HUES6 (cell line): ENCODE data around the gene KDM7A.

Source experiments
- H3K27ac ChIP-seq: 2 replicates; pipeline ENCODE4 v1.7.0; 2013; ENCODE audit warnings: low read depth, mild to moderate bottlenecking, low read length, inconsistent platforms
- H3K27me3 ChIP-seq: 2 replicates; pipeline ENCODE4 v1.6.1; 2013; ENCODE audit warnings: low read length; ENCODE audit not compliant: control insufficient read depth, insufficient read depth
- H3K36me3 ChIP-seq: 2 replicates; pipeline ENCODE4 v1.6.1; 2013; ENCODE audit warnings: low read length; ENCODE audit not compliant: control insufficient read depth, insufficient read depth
- H3K4me1 ChIP-seq: 2 replicates; pipeline ENCODE4 v1.6.1; 2013; ENCODE audit warnings: low read length; ENCODE audit not compliant: control insufficient read depth, insufficient read depth
- H3K4me3 ChIP-seq: 2 replicates; pipeline ENCODE4 v1.5.1; 2013; ENCODE audit warnings: low read depth, low read length
- H3K9ac ChIP-seq: one replicate; pipeline ENCODE4 v1.6.1; 2013; ENCODE audit warnings: mild to moderate bottlenecking, low read length
- H3K9me3 ChIP-seq: 2 replicates; pipeline ENCODE4 v1.6.1; 2013; ENCODE audit warnings: low read depth, low read length; ENCODE audit not compliant: control insufficient read depth, insufficient read depth

KDM7A gene

DNA sequence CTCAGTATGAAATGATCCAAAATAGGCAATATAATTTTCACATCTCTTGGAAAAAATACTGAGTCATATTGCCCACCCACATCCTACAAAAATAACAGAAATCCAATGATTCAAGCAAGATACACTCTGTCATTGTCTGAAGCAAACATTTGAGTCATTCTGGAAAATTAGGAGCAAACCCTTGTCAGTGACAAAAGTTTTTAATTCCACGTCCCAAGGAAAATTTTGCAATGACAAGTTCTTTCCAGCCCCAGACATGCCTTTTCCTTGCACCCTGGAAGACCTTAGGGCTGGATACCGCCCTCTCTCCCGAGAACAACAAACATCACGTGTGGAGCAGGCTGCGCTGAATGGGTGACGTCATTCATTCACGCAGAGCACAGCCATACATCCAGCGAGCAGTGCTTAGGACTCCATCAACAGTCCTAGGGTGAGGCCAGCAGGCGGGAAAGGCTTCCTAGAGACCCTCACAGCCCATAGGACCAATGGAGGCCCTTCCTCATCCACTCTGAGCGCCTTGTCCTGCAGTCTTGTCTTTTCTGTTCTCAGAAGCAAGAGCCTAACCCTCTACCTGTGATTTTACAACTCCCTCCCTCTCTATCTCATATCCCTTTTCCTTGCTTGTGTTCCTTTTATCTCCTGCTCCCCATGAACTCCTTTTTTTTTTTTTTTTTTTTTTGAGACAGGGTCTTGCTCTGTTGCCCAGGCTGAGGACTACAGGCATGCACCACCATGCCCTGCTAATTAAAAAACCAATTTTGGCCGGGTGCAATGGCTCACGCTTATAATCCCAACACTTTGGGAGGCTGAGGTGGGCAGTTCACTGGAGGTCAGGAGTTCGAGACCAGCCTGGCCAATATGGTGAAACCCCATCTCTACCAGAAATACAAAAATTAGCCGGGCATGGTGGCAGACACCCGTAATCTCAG lies 23.5 kb upstream of the KDM7A start:
- Histone ChIP-seq H3K9ac (no peak overlapping the region), H3K9me3 (peaks cover 26% of the 10 kb centered on the region), H3K4me1 (peaks cover 5% of the 10 kb centered on the region), H3K27me3 (no peaks in the 10 kb centered on the region), H3K4me3 (no peak overlapping the region), H3K36me3 (no peaks in the 10 kb centered on the region), H3K27ac (no peak overlapping the region)

DNA sequence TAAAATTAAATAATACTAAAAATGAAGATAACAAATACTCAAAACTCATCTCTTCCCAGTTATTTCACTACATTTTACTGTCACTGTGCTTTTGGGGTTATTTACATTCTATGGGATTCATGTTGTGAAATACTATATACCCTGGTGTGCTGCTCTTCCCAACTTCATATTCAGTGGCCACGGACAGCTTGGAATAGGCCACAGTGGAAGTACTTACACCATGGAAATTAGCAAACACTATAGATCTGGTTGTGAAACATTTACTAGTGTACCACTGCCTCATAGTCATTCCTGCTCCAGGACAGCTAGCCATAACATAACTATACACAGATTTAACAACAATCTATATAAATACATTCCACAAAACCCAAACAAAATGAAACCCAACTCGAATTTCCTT lies 21.2 kb upstream of the KDM7A start:
- H3K36me3 ChIP-seq, result no peaks in the 10 kb centered on the region

DNA sequence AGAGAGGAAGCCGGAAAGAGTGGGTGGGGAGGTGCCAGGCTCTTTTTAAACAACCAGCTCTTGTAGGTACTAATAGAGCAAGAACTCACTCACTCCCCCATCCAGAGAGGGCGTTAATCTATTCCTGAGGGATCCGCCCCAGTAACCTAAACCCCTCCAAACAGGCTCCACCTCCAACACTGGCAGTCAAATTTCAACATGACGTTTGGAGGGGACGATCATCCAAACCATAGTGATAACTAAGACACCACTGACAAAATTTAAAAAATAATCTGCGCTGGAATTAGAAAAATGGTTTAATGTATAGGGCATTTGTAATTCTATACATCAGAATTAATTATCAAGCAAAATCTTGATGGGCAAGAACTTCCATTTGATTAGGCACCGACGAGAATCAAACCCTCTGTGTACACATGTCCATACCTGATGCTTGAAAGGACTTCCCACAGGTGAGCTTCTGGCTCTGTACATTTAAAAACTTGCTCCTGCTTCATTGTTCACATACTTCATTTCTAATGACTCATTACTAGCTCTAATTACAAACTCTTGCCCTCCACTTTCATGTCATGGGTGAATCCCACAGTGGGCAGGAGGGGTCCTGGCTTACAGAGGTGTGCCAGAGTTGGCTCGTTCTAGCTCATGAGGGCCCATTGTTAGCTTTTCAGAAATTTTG lies 20.6 kb upstream of the KDM7A start:
- 0 out of 2 replicates have a peak, but pooled peaks cover 1% of the 10 kb centered on the region for H3K4me1 ChIP-seq
- H3K9me3 ChIP-seq, result peaks cover 7% of the 10 kb centered on the region; the same call in 1 of the 2 replicates
- no peaks in the 10 kb centered on the region for H3K27me3 ChIP-seq
- H3K27ac ChIP-seq, result no peak overlapping the region
- H3K4me3 ChIP-seq, result no peak overlapping the region
- H3K9ac ChIP-seq, result no peak overlapping the region
- H3K36me3 ChIP-seq, result no peaks in the 10 kb centered on the region

More for the DNA sequence above, 21.2 kb upstream of the KDM7A start:
- H3K27me3 ChIP-seq, result no peaks in the 10 kb centered on the region
- H3K9me3 ChIP-seq, result peaks cover 13% of the 10 kb centered on the region; the same call in 1 of the 2 replicates
- H3K4me1 ChIP-seq, result no peaks in the 10 kb centered on the region
- H3K4me3 ChIP-seq, result no peak overlapping the region
- no peak overlapping the region for H3K27ac ChIP-seq
- no peak overlapping the region for H3K9ac ChIP-seq

DNA sequence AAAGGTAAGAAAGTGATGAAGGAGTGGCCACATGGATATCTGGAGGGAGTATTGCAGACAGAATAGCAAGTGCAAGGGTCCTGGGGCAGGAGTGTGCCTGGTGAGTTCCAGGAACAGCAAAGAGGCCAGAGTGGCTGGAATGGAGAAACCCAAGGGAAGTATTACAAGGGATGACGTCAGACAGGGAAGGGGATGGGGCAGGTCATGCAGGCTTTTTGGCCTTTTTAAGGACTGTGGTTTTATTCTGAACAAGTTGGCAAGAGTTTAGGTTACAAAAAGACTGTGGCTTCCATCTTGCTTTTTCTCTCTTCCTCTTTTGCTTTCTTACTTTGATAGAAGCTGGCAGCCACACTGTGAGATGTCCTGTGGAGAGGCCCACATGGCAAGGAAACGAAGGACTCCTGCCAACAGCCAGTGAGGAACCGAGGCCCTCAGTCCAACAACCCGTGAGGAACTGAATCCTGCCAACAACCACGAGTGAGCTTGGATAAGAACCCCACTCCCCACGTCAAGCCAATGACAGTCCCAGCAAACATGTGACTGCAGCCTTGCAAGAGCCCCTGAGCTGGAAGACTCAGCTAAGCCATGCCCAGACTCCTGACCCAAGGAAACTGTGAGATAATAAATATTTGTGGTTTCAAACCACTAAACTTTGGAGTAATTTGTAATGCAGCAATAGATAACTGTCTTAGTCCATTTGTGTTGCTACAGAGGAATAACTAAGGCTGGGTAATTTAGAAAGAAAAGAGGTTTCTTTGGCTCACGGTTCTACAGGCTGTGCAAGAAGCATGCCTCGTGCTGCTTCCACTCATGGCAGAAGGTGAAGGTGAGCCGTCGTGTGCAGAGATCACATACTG lies 19.8 kb upstream of the KDM7A start:
- Histone ChIP-seq H3K4me3 (no peak overlapping the region), H3K9me3 (peaks cover 6% of the 10 kb centered on the region; the same call in 1 of the 2 replicates), H3K27ac (no peak overlapping the region), H3K27me3 (no peaks in the 10 kb centered on the region), H3K4me1 (0 out of 2 replicates have a peak, but pooled peaks cover 4% of the 10 kb centered on the region), H3K9ac (no peak overlapping the region), H3K36me3 (no peaks in the 10 kb centered on the region)

DNA sequence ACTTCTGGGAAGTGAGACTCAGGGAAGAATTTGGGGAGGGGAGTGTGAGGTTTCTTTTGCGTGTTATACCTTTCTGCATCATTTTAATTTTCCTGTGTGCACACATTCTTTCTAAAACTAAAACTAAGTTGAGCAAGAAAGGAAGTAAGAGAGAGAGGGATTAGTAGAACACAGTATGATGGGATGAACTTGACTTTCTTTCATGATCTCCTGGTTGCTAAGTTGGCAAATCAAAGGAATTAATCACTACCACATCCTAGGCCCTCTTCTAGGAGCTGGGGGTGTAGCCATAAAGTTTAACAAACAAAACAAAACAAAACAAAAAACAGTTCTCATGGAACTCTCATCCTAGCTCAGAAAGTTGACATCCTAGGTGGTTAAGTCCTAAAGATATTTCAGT lies 19.1 kb upstream of the KDM7A start:
- H3K9me3 ChIP-seq, result peaks cover 6% of the 10 kb centered on the region; the same call in 1 of the 2 replicates
- no peaks in the 10 kb centered on the region for H3K27me3 ChIP-seq
- H3K27ac ChIP-seq, result no peak overlapping the region
- H3K4me3 ChIP-seq, result no peak overlapping the region
- no peaks in the 10 kb centered on the region for H3K36me3 ChIP-seq
- H3K4me1 ChIP-seq, result 0 out of 2 replicates have a peak, but pooled peaks cover 4% of the 10 kb centered on the region
- H3K9ac ChIP-seq, result no peak overlapping the region

DNA sequence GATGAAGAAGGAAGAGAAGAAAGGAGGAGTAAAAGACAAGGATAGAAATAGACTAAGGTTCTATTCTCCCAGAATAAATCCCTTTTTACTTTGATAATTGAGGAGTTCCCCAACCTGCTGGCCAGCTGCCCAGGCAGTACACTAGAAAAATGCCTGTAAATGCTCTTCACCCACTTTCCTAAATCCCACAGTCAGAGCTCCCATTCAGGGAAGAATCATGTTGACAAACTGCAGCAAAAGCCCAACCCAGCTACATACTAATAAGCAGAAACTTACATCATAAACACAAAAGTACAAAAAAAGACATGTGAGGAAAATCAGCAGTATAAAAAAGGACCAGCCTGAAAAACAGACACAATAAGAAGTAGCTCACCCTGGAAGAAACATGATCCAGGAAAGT lies 15.8 kb upstream of the KDM7A start:
- H3K27ac ChIP-seq, result no peak overlapping the region
- H3K36me3 ChIP-seq, result no peaks in the 10 kb centered on the region
- no peaks in the 10 kb centered on the region for H3K27me3 ChIP-seq
- no peak overlapping the region for H3K9ac ChIP-seq
- no peak overlapping the region for H3K4me3 ChIP-seq
- 0 out of 2 replicates have a peak, but pooled peaks cover 4% of the 10 kb centered on the region for H3K4me1 ChIP-seq
- H3K9me3 ChIP-seq, result peaks cover 6% of the 10 kb centered on the region; the same call in 1 of the 2 replicates

DNA sequence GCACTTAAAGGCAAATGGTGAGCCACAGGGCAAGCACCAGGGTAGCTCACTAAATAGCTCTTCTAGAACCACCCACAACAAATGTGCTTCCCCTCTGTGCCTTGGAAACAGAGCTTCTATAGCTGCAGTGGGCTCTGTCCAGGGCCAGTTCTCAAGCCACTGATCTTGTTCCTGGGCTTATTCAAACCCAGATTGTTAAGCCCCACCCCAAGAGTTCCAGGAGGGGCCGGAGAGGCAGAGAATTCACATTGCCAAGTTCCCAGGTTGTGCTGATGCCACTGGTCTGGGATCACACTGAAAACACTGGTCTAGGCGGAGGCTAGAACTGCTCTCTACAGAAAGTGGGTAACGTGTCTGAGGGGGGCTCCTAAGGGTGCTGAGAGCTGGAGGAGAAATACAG lies 15.4 kb upstream of the KDM7A start:
- Histone ChIP-seq H3K4me1 (0 out of 2 replicates have a peak, but pooled peaks cover 4% of the 10 kb centered on the region), H3K36me3 (no peaks in the 10 kb centered on the region), H3K27me3 (no peaks in the 10 kb centered on the region), H3K9me3 (peaks cover 6% of the 10 kb centered on the region; the same call in 1 of the 2 replicates), H3K9ac (no peak overlapping the region), H3K4me3 (no peak overlapping the region), H3K27ac (no peak overlapping the region)

DNA sequence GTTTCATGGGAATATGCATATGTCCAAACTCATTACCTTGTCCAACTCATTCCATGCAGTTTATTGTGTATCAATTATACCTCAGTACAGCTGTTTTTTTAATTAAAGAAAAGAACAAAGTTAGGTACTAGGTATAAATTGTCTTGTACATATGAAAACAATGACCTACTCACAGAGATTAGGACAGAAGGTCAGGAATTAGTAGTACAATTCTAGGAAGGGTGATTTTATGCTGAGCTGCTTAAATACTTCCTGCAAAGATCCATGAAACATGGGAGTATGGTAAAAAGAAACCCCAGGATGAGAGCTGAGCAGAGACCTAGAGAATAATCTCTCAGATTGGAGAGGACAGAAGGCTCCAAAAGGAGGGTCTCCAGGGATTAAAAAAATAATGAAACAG lies 13.8 kb upstream of the KDM7A start:
- Histone ChIP-seq H3K4me3 (no peak overlapping the region), H3K9ac (no peak overlapping the region), H3K27ac (no peak overlapping the region), H3K9me3 (no peaks in the 10 kb centered on the region), H3K27me3 (no peaks in the 10 kb centered on the region), H3K4me1 (0 out of 2 replicates have a peak, but pooled peaks cover 4% of the 10 kb centered on the region), H3K36me3 (no peaks in the 10 kb centered on the region)

DNA sequence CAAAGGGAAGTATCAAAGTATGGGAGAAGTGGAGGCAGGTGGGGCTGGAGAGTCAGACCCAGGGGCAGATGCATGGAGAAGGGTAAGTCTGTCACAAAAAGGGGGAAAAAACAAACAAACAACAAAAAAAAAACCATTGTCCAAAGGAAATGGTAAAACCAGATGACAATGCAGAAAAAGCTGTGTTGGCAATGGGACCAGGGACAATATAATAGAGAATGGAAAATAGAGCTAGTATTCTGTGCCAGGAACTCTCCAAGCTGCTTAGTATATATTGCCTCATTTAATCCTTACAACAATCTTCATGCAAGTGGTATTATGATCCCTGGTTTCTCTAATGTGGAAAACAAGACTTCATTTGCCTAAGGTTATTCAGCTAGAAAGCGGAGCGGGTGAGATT lies 13.1 kb upstream of the KDM7A start:
- Histone ChIP-seq H3K4me3 (no peak overlapping the region), H3K9ac (no peak overlapping the region), H3K27me3 (no peaks in the 10 kb centered on the region), H3K9me3 (no peaks in the 10 kb centered on the region), H3K4me1 (0 out of 2 replicates have a peak, but pooled peaks cover 4% of the 10 kb centered on the region), H3K27ac (no peak overlapping the region), H3K36me3 (no peaks in the 10 kb centered on the region)

DNA sequence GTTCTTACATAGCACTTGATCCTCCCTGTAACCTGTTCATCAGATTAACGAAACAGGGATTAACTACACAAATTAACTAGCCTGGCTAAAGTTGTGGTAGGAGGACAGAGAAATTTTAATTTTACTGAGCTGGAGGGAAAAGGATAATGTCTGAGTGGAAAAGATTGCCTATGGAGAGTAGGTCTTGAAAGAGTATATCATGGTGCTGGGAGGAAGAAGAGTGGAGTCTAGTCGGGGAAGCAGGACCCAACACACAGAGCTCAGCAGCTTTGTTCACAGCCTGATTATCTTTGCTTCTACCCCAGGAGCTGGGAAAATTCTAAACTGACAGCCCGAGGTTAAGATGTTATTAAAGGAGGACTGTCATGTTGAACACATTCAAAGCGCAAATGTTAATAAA lies 6.1 kb upstream of the KDM7A start:
- Histone ChIP-seq H3K27ac (no peak overlapping the region), H3K9me3 (no peaks in the 10 kb centered on the region; the same call in 1 of the 2 replicates), H3K9ac (no peak overlapping the region), H3K27me3 (peaks cover 17% of the 10 kb centered on the region), H3K4me1 (peaks cover 2% of the 10 kb centered on the region; the same call in 1 of the 2 replicates), H3K4me3 (no peak overlapping the region), H3K36me3 (no peaks in the 10 kb centered on the region)
